AG09319 (cell line): ENCODE measurements around the gene TCP11.

Experiments used
- DNase-seq: peaks from one replicate; pipeline ENCODE4 v3.0.0-alpha.2; 2010; ENCODE audit warnings: low read depth; ENCODE audit errors: extremely low read depth
- CTCF ChIP-seq: IDR thresholded peaks from 2 replicates; pipeline ENCODE4 v1.5.1; 2011; ENCODE audit warnings: low read depth, mild to moderate bottlenecking, inconsistent platforms, low read length, moderate library complexity

Gene TCP11

GRCh38 chr6:35141007-35141655 is at the start of gene TCP11:
TSS of gene TCP11 (minus strand) at chr6:35141339. CDS start at chr6:35140870, 469 bp downstream.
- no peak for DNase-seq
- no peak for TF ChIP-seq CTCF

DNA sequence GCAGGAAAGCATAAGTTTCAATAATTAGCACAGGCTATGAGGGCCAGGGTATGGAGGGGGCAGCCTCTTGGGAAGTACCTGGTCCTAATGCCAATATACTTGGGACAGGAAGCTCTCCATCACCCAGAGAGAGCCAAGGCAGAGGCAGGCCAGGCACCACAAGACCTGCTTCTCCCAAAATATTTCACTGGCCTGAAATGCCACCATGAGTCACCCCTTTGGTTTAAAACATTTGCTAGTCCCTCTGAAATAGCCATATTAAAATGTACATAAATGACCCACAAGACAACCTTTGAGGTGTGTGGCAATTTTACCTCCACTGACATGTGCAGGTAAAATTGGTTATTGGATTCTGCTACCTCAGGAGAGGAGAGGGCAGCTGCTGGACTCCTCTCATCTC is 49.2 kb upstream of the TCP11 start:
- no peak for DNase-seq
- no peak for TF ChIP-seq CTCF

GRCh38 chr6:35188886-35189285 is 47.7 kb upstream of the TCP11 start:
- no peak for TF ChIP-seq CTCF
- DNase-seq = no peak

GRCh38 chr6:35186571-35186970 is 45.4 kb upstream of the TCP11 start:
- no peak for TF ChIP-seq CTCF
- no peak for DNase-seq

- no peak for TF ChIP-seq CTCF
- no peak for DNase-seq
These were observed 44.8 kb upstream of the TCP11 start for GRCh38 chr6:35185971-35186370.

- no peak for TF ChIP-seq CTCF
- no peak for DNase-seq
These were observed 44.2 kb upstream of the TCP11 start for GRCh38 chr6:35185302-35185681.

DNA sequence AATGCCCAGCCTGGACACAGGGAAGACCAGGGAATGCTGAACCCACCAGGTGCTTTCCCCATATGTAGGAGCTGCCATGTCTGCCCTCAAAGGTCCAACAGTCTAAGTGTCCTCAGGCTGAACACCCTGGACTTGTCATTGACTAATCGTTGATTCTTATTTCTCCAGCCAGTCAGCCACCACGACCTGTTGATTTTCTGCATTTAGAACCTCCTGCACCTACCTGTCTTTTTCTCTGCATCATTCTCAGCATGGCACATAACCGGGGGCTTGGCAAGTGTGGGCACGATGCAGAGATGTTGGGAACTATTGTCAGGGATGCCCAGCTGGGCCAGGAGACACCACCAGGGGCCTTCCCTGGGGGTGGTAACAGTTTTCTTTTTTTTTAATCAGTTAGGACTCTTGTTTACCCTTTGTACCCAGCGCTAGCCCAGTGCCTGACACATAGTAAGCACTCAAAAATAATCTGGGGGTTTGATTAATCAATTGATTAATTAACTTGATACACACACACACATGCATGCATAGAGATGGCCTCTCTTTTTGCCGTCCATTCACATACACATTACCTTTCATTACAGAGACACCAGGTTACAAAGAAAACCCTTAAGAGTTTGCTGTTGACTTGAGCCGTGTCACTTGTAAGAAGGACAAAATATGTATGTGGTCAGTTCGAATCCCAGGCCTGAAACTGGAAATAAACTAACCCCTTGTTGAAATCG is 43.6 kb upstream of the TCP11 start:
- no peak for DNase-seq
- no peak for TF ChIP-seq CTCF
